ENCODE measurements around the gene ZSWIM1. TPM values are rescaled to one million over a fixed set of nuclear protein-coding genes. Genes with fewer than 3 reads are reported as not detected.

The ZSWIM1 gene
- total and polyA plus RNA-seq, 2 of the 13 experiments (the other 11 are each of a cell fraction or from before 2014, with no cell fraction given) = 9.5 to 11.7 TPM

DNA sequence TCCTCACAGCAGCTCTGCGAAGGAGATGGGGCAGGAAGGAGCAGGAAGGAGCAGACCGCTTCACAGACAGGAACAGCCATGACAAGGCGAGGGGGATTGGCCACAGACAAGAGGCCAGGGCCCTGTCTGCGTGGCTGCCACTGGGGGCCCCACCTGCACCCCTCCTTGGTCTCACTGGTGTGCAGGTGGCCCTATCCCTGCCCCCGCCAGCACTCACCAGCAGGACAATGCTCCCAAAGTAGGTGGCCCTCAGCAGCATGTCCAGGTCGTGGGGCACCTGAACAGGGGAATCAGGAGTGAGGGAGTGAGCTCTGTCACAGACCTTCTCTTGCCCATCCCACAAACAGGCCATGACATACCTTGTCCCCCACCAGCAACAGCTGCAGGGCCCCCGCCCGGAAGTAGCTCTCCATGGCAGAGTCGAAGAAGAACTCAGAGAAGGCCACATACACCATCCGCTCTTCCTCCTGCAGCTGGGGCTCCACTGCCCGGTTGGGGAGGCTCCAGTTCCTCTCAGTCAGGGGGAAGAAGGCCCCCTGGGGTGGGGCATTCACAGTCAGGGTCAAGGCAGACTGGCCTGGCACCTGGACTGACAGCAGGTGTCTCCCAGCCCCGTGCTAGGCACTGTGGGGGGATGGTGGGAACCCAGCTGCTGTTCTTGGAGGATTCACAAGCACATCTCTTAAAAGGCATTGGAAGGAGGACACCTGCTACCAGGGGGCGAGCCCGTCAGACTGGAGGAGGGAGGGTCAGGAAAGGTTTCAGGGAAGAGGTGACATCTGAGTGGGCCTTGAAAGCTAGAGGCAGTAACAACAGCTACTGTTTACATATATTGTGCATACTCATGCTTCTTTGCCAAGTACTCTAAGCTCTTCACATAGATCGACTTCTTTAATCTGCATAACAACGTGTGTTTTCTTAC is 23.8 kb downstream of the ZSWIM1 start (continued):
- TF ChIP-seq, protein P1, sequence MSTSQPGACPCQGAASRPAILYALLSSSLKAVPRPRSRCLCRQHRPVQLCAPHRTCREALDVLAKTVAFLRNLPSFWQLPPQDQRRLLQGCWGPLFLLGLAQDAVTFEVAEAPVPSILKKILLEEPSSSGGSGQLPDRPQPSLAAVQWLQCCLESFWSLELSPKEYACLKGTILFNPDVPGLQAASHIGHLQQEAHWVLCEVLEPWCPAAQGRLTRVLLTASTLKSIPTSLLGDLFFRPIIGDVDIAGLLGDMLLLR (CRISPR knock-in tag; IDR thresholded peaks at IDR 0.05) = 0 out of 2 replicates have a peak, but pooled peaks have one; percentile 60
- TF ChIP-seq POLR2A (IDR thresholded peaks at IDR 0.05; ENCODE audit: insufficient read depth in 1 of 2, low read depth in 2 of 2, low read length in 2 of 2) (peak in 1 of 2 experiments; percentile 34; a peak in 2 of 4 replicates), ZNF607 (CRISPR knock-in tag; IDR thresholded peaks at IDR 0.05; ENCODE audit: borderline replicate concordance) (0 out of 2 replicates have a peak, but pooled peaks have one; percentile 67), CHD4 (IDR thresholded peaks at IDR 0.05; ENCODE audit: borderline replicate concordance, low read length) (peak; percentile 15; the same call in 1 of the 2 replicates), AGO1 (IDR thresholded peaks at IDR 0.05; ENCODE audit: low read depth, low read length, poor library complexity, severe bottlenecking) (peak; percentile 29), ZNF598 (CRISPR knock-in tag; IDR thresholded peaks at IDR 0.05; ENCODE audit: borderline replicate concordance) (peak; percentile 35; the same call in 1 of the 2 replicates), SRSF4 (IDR thresholded peaks at IDR 0.05; ENCODE audit: low read depth, low read length, poor library complexity, severe bottlenecking) (no peak), PRDM10 (CRISPR knock-in tag; IDR thresholded peaks at IDR 0.05; ENCODE audit: low read depth) (0 out of 2 replicates have a peak, but pooled peaks have one; percentile 12), SP2 (CRISPR knock-in tag; IDR thresholded peaks at IDR 0.05) (peak; percentile 36; the same call in 1 of the 2 replicates), MEIS1 (CRISPR knock-in tag; IDR thresholded peaks at IDR 0.05; ENCODE audit: borderline replicate concordance) (0 out of 2 replicates have a peak, but pooled peaks have one; percentile 25), CENPT (CRISPR knock-in tag; IDR thresholded peaks at IDR 0.05; ENCODE audit: low read depth) (no peak), ZFP37 (CRISPR knock-in tag; IDR thresholded peaks at IDR 0.05; ENCODE audit: borderline replicate concordance) (no peak), PITX1 (CRISPR knock-in tag; IDR thresholded peaks at IDR 0.05) (no peak), ZNF724P (CRISPR knock-in tag; IDR thresholded peaks at IDR 0.05; ENCODE audit: borderline replicate concordance) (0 out of 2 replicates have a peak, but pooled peaks have one; percentile 33), TEAD3 (CRISPR knock-in tag; optimal IDR thresholded peaks at IDR 0.05; ENCODE audit: borderline replicate concordance) (peak; percentile 19)
- TF ChIP-seq, protein P2, sequence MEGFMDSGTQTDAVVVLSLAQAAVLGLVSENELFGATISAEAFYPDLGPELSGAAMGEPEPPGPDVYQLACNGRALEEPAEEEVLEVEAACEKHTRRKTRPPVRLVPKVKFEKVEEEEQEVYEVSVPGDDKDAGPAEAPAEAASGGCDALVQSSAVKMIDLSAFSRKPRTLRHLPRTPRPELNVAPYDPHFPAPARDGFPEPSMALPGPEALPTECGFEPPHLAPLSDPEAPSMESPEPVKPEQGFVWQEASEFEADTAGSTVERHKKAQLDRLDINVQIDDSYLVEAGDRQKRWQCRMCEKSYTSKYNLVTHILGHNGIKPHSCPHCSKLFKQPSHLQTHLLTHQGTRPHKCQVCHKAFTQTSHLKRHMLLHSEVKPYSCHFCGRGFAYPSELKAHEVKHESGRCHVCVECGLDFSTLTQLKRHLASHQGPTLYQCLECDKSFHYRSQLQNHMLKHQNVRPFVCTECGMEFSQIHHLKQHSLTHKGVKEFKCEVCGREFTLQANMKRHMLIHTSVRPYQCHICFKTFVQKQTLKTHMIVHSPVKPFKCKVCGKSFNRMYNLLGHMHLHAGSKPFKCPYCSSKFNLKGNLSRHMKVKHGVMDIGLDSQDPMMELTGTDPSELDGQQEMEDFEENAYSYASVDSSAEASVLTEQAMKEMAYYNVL (CRISPR knock-in tag; IDR thresholded peaks at IDR 0.05; ENCODE audit: borderline replicate concordance) = 0 out of 2 replicates have a peak, but pooled peaks have one; percentile 18
- TF ChIP-seq, protein P3, sequence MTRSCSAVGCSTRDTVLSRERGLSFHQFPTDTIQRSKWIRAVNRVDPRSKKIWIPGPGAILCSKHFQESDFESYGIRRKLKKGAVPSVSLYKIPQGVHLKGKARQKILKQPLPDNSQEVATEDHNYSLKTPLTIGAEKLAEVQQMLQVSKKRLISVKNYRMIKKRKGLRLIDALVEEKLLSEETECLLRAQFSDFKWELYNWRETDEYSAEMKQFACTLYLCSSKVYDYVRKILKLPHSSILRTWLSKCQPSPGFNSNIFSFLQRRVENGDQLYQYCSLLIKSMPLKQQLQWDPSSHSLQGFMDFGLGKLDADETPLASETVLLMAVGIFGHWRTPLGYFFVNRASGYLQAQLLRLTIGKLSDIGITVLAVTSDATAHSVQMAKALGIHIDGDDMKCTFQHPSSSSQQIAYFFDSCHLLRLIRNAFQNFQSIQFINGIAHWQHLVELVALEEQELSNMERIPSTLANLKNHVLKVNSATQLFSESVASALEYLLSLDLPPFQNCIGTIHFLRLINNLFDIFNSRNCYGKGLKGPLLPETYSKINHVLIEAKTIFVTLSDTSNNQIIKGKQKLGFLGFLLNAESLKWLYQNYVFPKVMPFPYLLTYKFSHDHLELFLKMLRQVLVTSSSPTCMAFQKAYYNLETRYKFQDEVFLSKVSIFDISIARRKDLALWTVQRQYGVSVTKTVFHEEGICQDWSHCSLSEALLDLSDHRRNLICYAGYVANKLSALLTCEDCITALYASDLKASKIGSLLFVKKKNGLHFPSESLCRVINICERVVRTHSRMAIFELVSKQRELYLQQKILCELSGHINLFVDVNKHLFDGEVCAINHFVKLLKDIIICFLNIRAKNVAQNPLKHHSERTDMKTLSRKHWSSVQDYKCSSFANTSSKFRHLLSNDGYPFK (CRISPR knock-in tag; IDR thresholded peaks at IDR 0.05; ENCODE audit: borderline replicate concordance) = peak; percentile 41; the same call in 1 of the 2 replicates
